NB4 (cell line): ENCODE data around the gene AOPEP.

Experiments used
- CTCF ChIP-seq: IDR thresholded peaks from one replicate; pipeline ENCODE4 v1.5.1; 2012; ENCODE audit warnings: low read depth, low read length
- MAX ChIP-seq: IDR thresholded peaks from 2 replicates; pipeline ENCODE4 v1.6.1; 2011; ENCODE audit warnings: low read depth, low read length
- MYC ChIP-seq: IDR thresholded peaks from 2 replicates; pipeline ENCODE4 v1.6.1; 2011; ENCODE audit warnings: low read depth, low read length
- POLR2A ChIP-seq: IDR thresholded peaks from 2 replicates; pipeline ENCODE4 v1.6.1; 2011; ENCODE audit warnings: mild to moderate bottlenecking; ENCODE audit not compliant: insufficient read length; ENCODE audit errors: extremely low read depth

- no peak for TF ChIP-seq CTCF
- TF ChIP-seq POLR2A: no peak
- no peak for TF ChIP-seq MAX
- TF ChIP-seq MYC: no peak
Measured at GRCh38 chr9:95102572-95102971, 376.1 kb downstream of the AOPEP start.
